Measurements from ENCODE around the gene CRPPA. TPM values are rescaled to one million over a fixed set of nuclear protein-coding genes. Genes with fewer than 3 reads are reported as not detected.

CRPPA gene
- total and polyA plus RNA-seq, 2 donors: 0.99 to 15.4 TPM

DNA sequence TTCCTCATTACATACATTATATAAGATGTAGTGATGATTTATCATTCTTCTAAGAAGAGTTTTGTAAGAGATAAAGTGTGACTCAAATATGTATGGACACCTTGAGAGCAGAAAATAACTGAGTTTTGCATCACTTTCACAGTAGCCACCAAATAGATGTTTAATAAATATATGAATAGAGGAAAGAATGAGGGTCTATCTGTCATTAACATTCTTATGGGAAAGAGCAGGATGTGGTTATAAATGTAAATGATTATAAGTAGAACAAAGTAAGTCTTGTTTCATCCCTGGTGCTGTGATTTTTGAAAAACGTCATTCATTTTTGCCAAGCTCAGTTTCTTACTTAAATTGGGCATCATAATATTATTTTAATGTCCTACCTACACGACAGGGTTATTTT lies 15.0 kb upstream of the CRPPA start:
- Histone ChIP-seq H3K36me3 (ENCODE audit: insufficient read depth) (no peaks in the 10 kb centered on the region), H3K4me1 (ENCODE audit: insufficient read depth) (no peaks in the 10 kb centered on the region), H3K4me3 (ENCODE audit: low read depth, low read length) (no peak overlapping the region), H3K27ac (ENCODE audit: low read depth) (no peak overlapping the region)
- no peak for DNase-seq (ENCODE audit: extremely low spot score)
- 85% methylated on average over 2 of the region's 2 CpGs for WGBS

DNA sequence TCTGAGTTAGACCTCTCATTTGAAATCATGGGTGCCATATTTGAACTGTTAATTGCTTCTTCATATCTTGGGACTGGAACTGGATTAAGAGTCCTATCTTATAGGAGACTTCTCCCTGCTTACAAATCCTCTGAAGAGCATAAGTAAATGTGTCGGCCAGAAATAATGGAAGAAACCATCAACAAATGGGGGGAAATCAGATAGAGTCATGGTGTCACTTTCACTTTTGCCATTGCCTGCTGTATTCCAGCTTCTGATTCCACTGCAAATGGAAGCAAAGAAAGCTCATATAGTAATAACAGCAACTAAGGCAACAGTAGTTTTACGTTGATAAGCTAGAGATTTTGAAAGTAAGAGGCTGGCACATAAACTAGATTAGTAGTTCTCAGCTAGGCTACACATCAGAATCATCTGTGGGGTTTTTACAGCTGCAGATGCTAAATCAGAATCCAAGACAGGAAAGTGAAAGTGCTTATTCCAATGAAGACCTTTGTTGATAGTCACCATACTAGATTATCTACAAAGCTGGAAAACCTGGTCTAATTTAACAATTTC lies 12.3 kb upstream of the CRPPA start:
- no peaks in the 10 kb centered on the region for H3K4me1 ChIP-seq (ENCODE audit: insufficient read depth)
- H3K27ac ChIP-seq (ENCODE audit: low read depth): no peak overlapping the region
- DNase-seq (ENCODE audit: extremely low spot score): no peak
- WGBS: 80% methylated on average over 2 of the region's 2 CpGs
- no peaks in the 10 kb centered on the region for H3K36me3 ChIP-seq (ENCODE audit: insufficient read depth)
- H3K4me3 ChIP-seq (ENCODE audit: low read depth, low read length): no peak overlapping the region

DNA sequence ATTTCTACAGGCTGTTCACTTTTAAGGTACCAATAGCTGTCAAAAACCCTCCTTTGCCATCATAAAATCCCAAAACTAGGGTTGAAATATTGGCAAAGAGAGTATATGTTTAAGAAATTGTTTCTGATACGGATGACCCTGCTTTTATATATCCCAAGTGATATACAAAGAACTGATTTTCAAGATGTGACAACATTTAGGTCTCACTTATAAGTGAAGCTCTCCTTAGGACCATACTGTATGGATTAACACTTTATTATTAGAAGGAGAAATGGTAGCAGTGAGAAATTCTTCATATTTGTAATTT lies 11.0 kb upstream of the CRPPA start:
- H3K27ac ChIP-seq (ENCODE audit: low read depth): no peak overlapping the region
- no peaks in the 10 kb centered on the region for H3K36me3 ChIP-seq (ENCODE audit: insufficient read depth)
- 95% methylated on average over 1 of the region's 1 CpG for WGBS
- H3K4me1 ChIP-seq (ENCODE audit: insufficient read depth): no peaks in the 10 kb centered on the region
- DNase-seq (ENCODE audit: extremely low spot score): no peak
- H3K4me3 ChIP-seq (ENCODE audit: low read depth, low read length): no peak overlapping the region

DNA sequence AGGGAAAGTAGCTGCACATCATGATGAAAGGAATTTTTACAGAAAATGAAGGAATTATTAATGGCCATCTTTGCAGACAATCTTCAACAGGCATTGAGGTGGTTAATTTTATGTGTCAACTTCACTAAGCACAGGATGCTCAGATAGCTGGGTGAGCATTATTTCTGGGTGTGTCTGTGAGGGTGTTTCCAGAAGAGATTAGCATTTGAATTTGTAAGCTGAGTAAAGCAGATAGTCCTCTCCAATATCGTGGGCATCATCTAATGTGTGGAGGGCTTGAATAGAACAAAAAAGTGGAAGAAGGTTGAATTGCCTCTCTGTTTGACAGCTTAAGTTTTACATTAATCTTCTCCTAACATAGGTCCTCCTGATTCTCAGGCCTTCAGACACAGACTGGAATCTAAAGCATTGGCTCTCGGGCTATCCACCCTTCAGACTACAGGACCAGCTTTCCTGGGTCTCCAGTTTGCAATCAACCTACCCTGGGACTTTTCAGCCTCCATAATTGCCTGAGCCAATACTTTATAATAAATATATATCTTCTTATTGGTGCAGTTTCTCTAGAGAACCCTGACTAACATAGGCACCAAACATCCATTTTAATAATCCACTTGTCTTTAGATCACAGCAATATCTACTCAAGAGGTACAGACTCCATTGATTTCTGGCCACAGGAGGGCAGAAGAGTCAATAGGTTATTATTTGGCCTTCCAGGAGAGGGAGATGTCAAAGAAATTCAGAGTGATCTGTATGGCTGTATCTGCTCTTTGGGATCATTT lies 10.5 kb upstream of the CRPPA start:
- Histone ChIP-seq H3K36me3 (ENCODE audit: insufficient read depth) (no peaks in the 10 kb centered on the region), H3K27ac (ENCODE audit: low read depth) (no peak overlapping the region), H3K4me3 (ENCODE audit: low read depth, low read length) (no peak overlapping the region), H3K4me1 (ENCODE audit: insufficient read depth) (no peaks in the 10 kb centered on the region)
- 93% methylated on average over 2 of the region's 2 CpGs for WGBS
- DNase-seq (ENCODE audit: extremely low spot score): no peak

DNA sequence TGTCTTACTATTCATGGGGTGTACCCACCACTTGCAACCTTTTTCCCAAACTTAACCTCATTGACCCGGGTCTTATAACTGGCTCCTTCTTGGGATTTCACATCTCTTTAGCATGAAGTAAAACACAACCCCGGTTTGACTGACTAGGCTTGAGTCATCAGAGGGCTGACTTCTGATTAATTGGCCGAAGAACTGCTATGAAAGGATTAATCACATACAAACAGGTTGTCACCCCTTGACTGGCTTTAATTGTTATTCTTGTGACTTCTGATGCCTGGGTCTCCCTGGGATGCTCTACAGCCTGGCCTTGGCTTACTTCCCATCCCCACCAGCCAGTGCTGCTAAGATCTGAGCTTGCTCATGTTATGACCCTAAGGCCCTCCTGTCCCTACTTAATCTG lies 8.8 kb upstream of the CRPPA start:
- Histone ChIP-seq H3K4me1 (ENCODE audit: insufficient read depth) (no peaks in the 10 kb centered on the region), H3K27ac (ENCODE audit: low read depth) (no peak overlapping the region), H3K36me3 (ENCODE audit: insufficient read depth) (no peaks in the 10 kb centered on the region), H3K4me3 (ENCODE audit: low read depth, low read length) (no peak overlapping the region)
- 97% methylated on average over 3 of the region's 3 CpGs for WGBS
- no peak for DNase-seq (ENCODE audit: extremely low spot score)

DNA sequence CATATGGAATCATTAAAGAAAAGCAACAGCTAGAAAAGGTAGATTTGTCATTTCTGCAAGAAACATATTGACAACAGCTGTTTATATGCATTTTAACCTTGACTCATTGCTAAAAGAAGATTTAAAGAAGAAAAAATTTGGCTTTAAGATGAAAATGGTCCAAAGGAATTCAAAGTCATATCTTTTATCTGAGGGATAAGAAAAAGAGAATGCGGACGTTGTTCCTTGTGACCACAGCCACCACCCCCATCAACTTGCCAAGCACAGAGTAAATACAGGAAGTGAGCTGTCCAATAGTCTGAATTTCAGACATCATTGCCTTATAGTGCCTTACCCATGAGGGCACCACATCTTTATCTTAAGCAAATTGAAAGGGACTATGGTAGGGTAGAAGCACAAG lies 7.3 kb upstream of the CRPPA start:
- no peak overlapping the region for H3K27ac ChIP-seq (ENCODE audit: low read depth)
- WGBS: 65% methylated on average over 2 of the region's 2 CpGs
- no peaks in the 10 kb centered on the region for H3K4me1 ChIP-seq (ENCODE audit: insufficient read depth)
- H3K4me3 ChIP-seq (ENCODE audit: low read depth, low read length): no peak overlapping the region
- H3K36me3 ChIP-seq (ENCODE audit: insufficient read depth): peaks cover 3% of the 10 kb centered on the region
- no peak for DNase-seq (ENCODE audit: extremely low spot score)

DNA sequence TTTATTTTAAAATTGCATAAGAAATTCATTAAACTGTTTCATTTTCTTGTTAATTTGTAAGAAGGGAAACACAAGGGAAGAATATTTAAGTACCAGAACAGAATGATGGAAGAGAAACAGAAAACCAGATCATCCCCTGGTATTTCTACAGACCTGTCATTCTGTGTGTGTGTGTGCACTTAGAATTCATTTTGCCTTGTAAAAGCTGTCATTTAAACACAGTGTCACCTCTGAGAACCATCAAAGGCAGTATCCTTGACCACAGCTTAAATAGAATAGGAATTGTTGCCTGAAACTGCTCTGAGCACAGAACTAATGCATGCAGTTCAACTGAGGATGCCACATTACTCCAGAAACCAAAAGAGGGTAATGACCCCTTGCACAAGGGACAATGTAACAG lies 6.8 kb upstream of the CRPPA start:
- no peak for DNase-seq (ENCODE audit: extremely low spot score)
- H3K36me3 ChIP-seq (ENCODE audit: insufficient read depth): peaks cover 3% of the 10 kb centered on the region
- no peak overlapping the region for H3K4me3 ChIP-seq (ENCODE audit: low read depth, low read length)

DNA sequence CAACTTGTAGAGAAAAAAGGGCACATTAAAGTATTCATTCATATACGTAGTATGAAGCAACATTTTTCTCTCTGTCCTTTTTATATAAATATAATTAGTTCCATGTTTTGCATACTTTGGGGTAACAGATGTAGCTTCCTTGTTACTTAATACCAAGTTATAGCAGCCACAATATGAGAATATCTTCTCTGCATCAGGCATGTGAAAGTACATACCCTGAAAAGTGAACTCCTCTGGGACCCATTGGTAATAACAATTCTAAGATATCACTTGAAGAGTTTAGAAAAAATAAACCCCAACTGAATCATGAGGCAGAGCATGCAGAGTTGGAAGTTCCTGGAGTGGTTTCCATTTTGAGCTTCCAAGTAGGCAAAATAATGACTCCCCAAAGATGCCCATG lies 2.4 kb upstream of the CRPPA start:
- Histone ChIP-seq H3K36me3 (ENCODE audit: insufficient read depth) (peaks cover 3% of the 10 kb centered on the region), H3K4me1 (ENCODE audit: insufficient read depth) (peaks cover 1% of the 10 kb centered on the region), H3K27ac (ENCODE audit: low read depth) (no peak overlapping the region), H3K4me3 (ENCODE audit: low read depth, low read length) (no peak overlapping the region)
- 55% methylated on average over 1 of the region's 1 CpG for WGBS
- DNase-seq (ENCODE audit: extremely low spot score): no peak

More for the DNA sequence above, 6.8 kb upstream of the CRPPA start:
- Histone ChIP-seq H3K4me1 (ENCODE audit: insufficient read depth) (no peaks in the 10 kb centered on the region), H3K27ac (ENCODE audit: low read depth) (no peak overlapping the region)

DNA sequence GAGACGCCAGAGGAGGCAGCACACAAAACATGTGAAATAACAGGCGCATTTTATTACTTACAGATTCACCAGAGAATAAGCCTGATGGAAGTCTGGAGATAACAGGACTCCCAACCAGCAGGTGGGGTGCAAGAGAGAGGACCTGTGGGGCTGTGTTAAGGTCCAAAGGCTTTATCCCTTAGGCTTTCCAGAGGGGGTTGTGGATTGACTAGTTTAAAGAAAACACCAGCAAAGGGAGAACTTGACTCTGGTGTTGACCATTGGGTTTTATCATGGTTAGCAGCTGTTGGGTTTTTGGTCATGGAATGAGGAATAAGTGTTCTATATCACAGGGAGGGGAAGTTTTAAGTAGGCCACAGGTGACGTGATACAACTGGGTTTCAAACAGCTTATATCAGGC lies 1.6 kb upstream of the CRPPA start:
- Histone ChIP-seq H3K4me3 (ENCODE audit: low read depth, low read length) (no peak overlapping the region), H3K36me3 (ENCODE audit: insufficient read depth) (peaks cover 3% of the 10 kb centered on the region), H3K27ac (ENCODE audit: low read depth) (no peak overlapping the region), H3K4me1 (ENCODE audit: insufficient read depth) (peaks cover 1% of the 10 kb centered on the region)
- 93% methylated on average over 3 of the region's 3 CpGs for WGBS
- DNase-seq (ENCODE audit: extremely low spot score): no peak

DNA sequence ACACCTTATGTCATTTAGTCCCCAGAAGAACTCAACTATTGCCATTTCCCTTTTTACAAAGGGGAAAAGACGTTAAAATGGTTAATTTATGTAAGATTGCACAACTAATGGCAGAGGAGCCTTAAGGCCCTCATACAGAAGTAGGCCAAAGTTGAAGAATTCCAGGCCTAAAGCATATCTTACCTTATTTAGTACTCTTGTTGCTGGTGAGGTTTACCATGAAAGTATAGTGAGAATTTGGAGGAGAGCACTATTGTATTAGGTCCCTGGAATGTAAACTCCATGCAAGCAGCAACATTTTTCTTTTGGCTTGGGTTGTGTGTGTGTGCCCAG lies 731 bp upstream of the CRPPA start:
- Histone ChIP-seq H3K27ac (ENCODE audit: low read depth) (peak overlapping the region; percentile 31), H3K4me1 (ENCODE audit: insufficient read depth) (peaks cover 1% of the 10 kb centered on the region), H3K36me3 (ENCODE audit: insufficient read depth) (peaks cover 3% of the 10 kb centered on the region), H3K4me3 (ENCODE audit: low read depth, low read length) (no peak overlapping the region)
- 29% methylated on average over 1 of the region's 1 CpG for WGBS
- DNase-seq (ENCODE audit: extremely low spot score): no peak

DNA sequence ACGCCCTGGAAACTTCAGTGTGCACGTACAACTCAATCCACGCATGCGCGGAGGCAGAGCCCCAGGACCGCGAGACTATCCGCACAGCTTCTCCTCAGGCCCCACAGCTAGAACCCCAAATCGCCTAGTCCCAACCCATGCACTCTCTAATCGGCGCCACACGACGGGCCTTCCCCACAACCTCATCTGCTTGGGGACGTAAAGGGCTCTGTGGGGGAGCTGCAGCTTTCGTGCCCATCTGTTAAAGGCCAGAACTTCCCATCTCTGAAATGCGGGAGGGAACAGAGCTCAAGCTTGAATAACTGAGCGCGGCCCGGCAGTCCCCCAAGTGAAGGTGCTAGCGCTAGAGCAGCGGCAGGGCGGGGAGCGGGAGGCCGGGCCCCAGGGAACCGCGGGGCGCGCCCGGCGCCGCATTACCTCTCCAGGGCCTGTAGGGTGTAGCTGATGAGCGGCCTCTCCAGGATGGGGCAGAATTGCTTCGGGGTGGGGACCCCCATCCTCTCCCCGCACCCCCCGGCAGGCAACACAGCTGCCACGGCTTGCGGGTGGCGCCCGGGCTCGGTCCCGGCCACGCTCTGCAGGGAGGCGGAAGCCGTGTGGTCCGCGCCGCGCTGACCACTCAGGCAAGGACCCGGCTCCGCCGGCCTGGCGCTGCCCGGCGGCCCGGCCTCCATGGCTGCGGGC lies 547 bp downstream of the CRPPA start:
- under 1% methylated on average over 56 of the region's 56 CpGs for WGBS
- H3K27ac ChIP-seq (ENCODE audit: low read depth): peak overlapping the region; percentile 99
- peaks cover 3% of the 10 kb centered on the region for H3K36me3 ChIP-seq (ENCODE audit: insufficient read depth)
- peak; percentile 86 for DNase-seq (ENCODE audit: extremely low spot score)
- H3K4me3 ChIP-seq (ENCODE audit: low read depth, low read length): peak overlapping the region; percentile 47
- peaks cover 1% of the 10 kb centered on the region for H3K4me1 ChIP-seq (ENCODE audit: insufficient read depth)

DNA sequence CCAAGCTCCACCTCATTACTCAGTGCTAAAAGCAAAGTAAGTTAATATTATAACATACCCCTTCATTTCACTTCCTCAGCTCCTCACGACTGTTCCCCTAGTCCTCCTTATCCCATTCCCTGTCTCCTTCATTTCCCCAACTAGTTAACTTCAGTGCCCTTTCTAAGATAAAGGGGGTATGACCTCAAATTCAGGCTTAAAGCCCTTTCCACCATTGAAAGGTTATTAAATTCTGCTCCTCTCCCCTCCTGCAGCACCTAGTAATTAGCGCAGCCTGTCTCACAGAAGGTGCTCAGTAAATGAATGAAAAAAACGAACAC lies 1.0 kb downstream of the CRPPA start:
- Histone ChIP-seq H3K36me3 (ENCODE audit: insufficient read depth) (peaks cover 3% of the 10 kb centered on the region), H3K4me1 (ENCODE audit: insufficient read depth) (peaks cover 1% of the 10 kb centered on the region), H3K27ac (ENCODE audit: low read depth) (no peak overlapping the region), H3K4me3 (ENCODE audit: low read depth, low read length) (peak overlapping the region; percentile 47)
- no peak for DNase-seq (ENCODE audit: extremely low spot score)
- WGBS: 3% methylated on average over 3 of the region's 3 CpGs

DNA sequence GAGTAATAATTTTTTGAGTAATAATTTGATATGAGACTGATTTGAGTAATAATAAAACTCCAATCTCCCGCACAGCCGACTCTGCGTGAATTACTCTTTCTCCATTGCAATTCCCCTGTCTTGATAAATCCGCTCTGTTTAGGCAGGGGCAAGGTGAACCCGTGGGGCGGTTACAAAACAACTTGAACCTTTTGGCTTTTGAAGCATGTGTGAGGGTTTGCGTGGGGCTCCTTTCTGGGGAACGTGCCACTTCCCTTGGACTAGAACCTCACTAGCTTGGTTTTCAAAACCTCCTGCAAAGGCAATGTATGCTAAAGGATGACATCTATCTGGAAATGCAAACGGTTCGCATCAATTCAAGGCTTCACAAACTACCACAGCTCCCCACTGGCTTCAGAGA lies 1.5 kb downstream of the CRPPA start:
- Histone ChIP-seq H3K4me3 (ENCODE audit: low read depth, low read length) (no peak overlapping the region), H3K27ac (ENCODE audit: low read depth) (no peak overlapping the region), H3K4me1 (ENCODE audit: insufficient read depth) (peaks cover 1% of the 10 kb centered on the region), H3K36me3 (ENCODE audit: insufficient read depth) (peaks cover under 1% of the 10 kb centered on the region)
- DNase-seq (ENCODE audit: extremely low spot score): no peak
- 75% methylated on average over 10 of the region's 10 CpGs for WGBS

DNA sequence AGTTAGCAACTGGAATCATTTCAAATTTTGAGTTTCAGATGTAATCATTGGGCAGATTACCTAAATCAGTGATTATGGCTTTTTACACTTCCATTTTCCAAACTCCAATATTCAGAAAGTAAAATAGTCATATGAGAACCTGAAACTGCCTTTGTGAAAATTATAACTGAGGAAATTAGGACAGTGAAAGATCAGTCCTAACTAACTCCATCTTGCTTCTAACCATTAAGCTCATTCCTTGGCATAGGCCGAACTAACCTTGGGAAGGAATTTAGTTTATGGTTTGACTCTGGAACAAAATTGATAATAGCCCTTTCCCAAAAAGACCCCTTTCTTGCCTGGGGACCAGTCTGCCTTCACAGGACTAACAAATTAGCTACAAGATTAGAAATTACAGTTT lies 2.2 kb downstream of the CRPPA start:
- H3K27ac ChIP-seq (ENCODE audit: low read depth): no peak overlapping the region
- H3K4me3 ChIP-seq (ENCODE audit: low read depth, low read length): no peak overlapping the region
- no peak for DNase-seq (ENCODE audit: extremely low spot score)
- H3K4me1 ChIP-seq (ENCODE audit: insufficient read depth): peaks cover 1% of the 10 kb centered on the region
- H3K36me3 ChIP-seq (ENCODE audit: insufficient read depth): no peaks in the 10 kb centered on the region
- 96% methylated on average over 1 of the region's 1 CpG for WGBS
